Type B pancreatic cell (in vitro differentiated cells): ENCODE measurements around the gene FERMT3. TPM values are rescaled to one million over a fixed set of nuclear protein-coding genes. Genes with fewer than 3 reads are reported as not detected.

Experiments
- DNase-seq: peaks from one replicate; pipeline ENCODE4 v3.0.0; 2021; ENCODE audit warnings: mixed read lengths; ENCODE audit not compliant: unreplicated experiment; ENCODE audit errors: extremely low spot score
- H3K27ac Mint-ChIP-seq: 2 replicates; pipeline ENCODE4 v1.8.0; 2021; ENCODE audit warnings: mild to moderate bottlenecking, mixed read lengths
- H3K27me3 Mint-ChIP-seq: 2 replicates; pipeline ENCODE4 v1.8.0; 2021; ENCODE audit warnings: mixed read lengths
- H3K36me3 Mint-ChIP-seq: 2 replicates; pipeline ENCODE4 v1.8.0; 2021; ENCODE audit warnings: mixed read lengths
- H3K4me1 Mint-ChIP-seq: one replicate; pipeline ENCODE4 v1.8.0; 2021; ENCODE audit warnings: mixed read lengths; ENCODE audit not compliant: unreplicated experiment
- H3K4me3 Mint-ChIP-seq: 2 replicates; pipeline ENCODE4 v1.8.0; 2021; ENCODE audit warnings: mild to moderate bottlenecking, mixed read lengths
- H3K9me3 Mint-ChIP-seq: 2 replicates; pipeline ENCODE4 v1.8.0; 2021; ENCODE audit warnings: mixed read lengths
- total RNA-seq: library from RNA; stranded (reverse); gene quantifications from 2 replicates; pipeline ENCODE4 v1.2.1, GENCODE V29; 2021; ENCODE audit warnings: low replicate concordance
- TF ChIP-seq, protein P1 (sequence below): fragments of 200-600 bp; sonication (generic); conservative IDR thresholded peaks from 2 replicates; pipeline ENCODE4 v1.5.0; 2021; ENCODE audit warnings: antibody characterized with exemption, mild to moderate bottlenecking

FERMT3 gene
- total RNA-seq, 1 donor from 2014 or later: 3.5 TPM

DNA sequence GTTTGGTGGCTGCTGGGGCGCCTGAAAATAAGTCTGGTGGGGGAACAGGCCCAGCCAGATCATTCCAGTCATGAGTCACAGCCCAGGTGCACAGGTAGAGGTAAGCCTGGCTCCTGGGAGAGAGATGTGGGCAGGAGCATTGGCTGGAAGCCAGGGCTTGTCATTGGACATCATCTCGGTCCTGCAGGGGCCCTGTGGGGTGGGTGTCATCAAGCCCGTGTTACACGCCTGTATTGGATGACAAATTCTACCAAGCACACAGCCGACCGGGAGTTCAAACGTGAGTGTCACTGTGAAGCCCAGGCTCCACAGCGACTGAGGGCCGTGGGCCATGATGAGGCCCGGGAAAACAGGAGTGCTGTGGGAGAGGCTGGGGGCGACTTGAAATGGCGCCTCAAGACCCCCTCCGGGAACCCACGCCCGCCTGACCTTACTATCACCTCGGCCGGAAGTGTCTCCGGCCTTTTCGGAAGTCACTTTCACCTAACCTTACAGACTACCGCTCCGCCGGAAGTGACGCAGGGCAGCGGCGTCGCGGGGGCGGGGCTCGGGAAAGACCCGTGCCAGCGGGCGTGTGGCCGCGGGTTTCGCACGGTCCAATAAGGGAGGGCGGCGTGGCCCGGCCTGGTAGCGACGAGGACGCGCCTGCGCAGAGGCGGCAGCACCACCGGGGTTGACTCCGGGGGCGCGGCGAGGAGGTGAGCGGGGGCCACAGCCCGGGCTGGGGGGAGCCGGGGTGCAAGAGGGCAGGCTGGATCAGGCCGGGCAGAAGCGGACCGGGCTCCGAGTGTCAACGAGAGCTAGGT lies 34.1 kb downstream of the FERMT3 start, which contains the start of gene FKBP2:
Gene FKBP2 (plus strand): TSS at position 661 of the 806 bp plus-strand sequence. CDS start 1,293 bp downstream, outside the sequence.
- peaks cover 3% of the 10 kb centered on the region for H3K36me3 Mint-ChIP-seq
- DNase-seq: peak; percentile 99
- peak within 1 kb of the TSS; percentile 91 for H3K4me3 Mint-ChIP-seq
- H3K27ac Mint-ChIP-seq: peak within 1 kb of the TSS; percentile 100
- no peaks in the 10 kb centered on the region for H3K27me3 Mint-ChIP-seq
- TF ChIP-seq, protein P1, sequence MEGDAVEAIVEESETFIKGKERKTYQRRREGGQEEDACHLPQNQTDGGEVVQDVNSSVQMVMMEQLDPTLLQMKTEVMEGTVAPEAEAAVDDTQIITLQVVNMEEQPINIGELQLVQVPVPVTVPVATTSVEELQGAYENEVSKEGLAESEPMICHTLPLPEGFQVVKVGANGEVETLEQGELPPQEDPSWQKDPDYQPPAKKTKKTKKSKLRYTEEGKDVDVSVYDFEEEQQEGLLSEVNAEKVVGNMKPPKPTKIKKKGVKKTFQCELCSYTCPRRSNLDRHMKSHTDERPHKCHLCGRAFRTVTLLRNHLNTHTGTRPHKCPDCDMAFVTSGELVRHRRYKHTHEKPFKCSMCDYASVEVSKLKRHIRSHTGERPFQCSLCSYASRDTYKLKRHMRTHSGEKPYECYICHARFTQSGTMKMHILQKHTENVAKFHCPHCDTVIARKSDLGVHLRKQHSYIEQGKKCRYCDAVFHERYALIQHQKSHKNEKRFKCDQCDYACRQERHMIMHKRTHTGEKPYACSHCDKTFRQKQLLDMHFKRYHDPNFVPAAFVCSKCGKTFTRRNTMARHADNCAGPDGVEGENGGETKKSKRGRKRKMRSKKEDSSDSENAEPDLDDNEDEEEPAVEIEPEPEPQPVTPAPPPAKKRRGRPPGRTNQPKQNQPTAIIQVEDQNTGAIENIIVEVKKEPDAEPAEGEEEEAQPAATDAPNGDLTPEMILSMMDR: no peak
- H3K4me1 Mint-ChIP-seq: peaks cover 11% of the 10 kb centered on the region
- no peaks in the 10 kb centered on the region for H3K9me3 Mint-ChIP-seq

DNA sequence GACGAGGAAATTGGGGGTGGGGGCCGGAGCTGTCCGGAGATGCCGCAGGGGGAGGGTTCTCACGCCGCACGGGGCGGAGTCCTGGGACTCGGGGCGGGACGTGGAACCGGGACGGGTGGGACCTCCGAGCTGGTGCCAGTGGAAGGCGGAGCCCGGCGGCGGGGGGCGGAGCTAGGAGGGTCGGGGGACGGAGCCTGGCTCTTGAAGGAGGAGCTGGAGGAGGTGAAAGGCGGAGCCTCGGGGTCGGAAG lies 34.6 kb downstream of the FERMT3 start:
- Mint-ChIP-seq H3K27ac (peak overlapping the region; percentile 100), H3K36me3 (peaks cover 3% of the 10 kb centered on the region), H3K4me1 (peaks cover 11% of the 10 kb centered on the region), H3K9me3 (no peaks in the 10 kb centered on the region), H3K27me3 (no peaks in the 10 kb centered on the region), H3K4me3 (peak overlapping the region; percentile 91)
- peak; percentile 100 for DNase-seq
- TF ChIP-seq, protein P1: no peak

DNA sequence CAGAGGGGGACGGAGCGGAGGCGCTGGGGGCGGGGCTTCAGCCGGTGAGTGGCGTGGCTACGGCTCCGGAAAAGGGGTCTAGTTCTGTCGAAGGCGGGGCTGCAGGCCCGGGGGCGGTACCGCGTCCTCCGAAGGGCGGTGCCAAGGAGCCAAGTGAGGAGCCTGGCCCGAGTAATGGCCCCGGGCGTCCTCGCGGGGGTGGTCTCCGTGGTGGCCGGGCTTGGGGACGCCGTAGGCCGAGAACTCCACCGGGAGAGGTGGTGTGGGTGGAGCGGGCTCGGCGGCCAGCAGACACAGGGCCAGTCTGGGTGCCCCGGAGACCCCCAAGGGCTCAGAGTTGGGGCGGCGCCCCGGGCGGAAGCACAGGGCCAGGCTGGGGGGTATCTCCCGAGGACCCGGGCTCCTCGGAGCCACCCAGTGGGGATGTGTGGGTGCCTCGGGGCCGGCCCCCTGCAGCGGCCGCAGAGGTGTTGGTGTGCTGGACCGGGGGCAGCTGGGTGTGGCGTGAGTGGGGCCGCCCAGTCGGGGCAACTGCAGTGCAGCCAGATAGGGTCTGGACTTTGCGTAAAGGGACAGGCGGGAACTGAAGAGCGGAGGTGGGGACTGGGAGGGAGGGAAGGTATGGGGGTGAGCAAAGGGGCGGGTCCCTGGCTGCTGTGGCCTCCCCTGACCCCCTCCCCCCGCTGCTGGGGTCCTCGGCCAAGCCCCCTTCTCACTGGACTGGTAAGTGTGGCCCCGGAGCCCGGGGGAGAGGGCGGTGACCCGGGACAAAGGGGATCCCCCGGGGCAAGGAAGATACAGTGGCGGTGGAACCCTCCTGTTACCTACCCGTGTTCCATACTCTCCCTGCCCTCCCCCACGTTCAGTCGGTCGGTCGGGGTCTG lies 35.2 kb downstream of the FERMT3 start:
- no peak for DNase-seq
- H3K4me3 Mint-ChIP-seq: peak overlapping the region; percentile 91
- H3K36me3 Mint-ChIP-seq: peaks cover 3% of the 10 kb centered on the region
- peaks cover 11% of the 10 kb centered on the region for H3K4me1 Mint-ChIP-seq
- no peaks in the 10 kb centered on the region for H3K27me3 Mint-ChIP-seq
- TF ChIP-seq, protein P1: peak; percentile 14
- H3K27ac Mint-ChIP-seq: peak overlapping the region; percentile 100
- H3K9me3 Mint-ChIP-seq: no peaks in the 10 kb centered on the region

DNA sequence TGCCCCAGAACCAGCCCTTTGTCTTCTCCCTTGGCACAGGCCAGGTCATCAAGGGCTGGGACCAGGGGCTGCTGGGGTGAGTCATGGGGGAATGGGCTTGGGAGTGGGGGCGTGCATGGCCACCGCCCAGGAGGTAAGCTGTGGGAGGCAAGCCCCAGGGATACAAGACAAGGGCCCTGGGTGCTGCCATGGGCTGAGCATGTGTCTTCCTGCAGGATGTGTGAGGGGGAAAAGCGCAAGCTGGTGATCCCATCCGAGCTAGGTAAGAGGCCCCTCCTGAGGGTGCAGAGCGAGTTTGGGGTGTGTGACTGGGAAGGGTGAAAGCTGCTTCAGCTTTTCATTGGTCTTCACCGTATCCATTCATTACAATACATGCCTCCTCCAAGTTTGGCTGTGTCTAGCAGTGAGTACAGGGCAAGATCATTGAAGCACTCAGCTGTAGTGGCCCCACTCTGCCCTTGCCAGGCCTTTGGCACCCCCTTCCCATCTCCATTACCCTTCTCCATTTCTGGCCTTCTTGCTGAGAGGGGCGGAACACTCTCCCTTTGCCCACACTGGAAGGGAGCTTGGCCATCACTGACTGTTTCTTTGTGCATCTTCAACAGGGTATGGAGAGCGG lies 36.8 kb downstream of the FERMT3 start:
- H3K27ac Mint-ChIP-seq: peak overlapping the region; percentile 84
- no peaks in the 10 kb centered on the region for H3K27me3 Mint-ChIP-seq
- H3K36me3 Mint-ChIP-seq: peaks cover 3% of the 10 kb centered on the region

DNA sequence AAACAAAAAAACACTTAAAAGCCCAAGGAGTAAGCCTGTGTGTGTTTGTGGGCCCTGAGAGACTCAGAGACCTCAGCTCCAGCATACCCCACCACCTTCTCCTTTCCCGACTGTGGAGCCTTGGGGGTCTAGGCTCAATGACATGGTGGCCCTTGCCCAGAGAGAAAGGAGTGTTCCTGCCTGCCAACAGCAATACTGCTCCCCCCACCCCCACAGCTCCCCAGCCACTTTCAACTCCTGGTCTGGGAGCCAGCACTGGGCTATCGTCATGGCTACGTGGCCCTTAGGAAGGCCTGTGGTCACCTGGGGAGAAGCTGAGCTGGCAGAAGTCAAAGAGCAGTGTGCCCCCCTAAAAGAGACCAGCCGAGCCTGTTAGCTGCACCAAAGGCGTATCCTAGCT lies 37.6 kb downstream of the FERMT3 start:
- peak overlapping the region; percentile 84 for H3K27ac Mint-ChIP-seq
- H3K36me3 Mint-ChIP-seq: peaks cover 3% of the 10 kb centered on the region
- TF ChIP-seq, protein P1: no peak
- H3K9me3 Mint-ChIP-seq: no peaks in the 10 kb centered on the region
- H3K4me3 Mint-ChIP-seq: peak overlapping the region; percentile 80
- H3K4me1 Mint-ChIP-seq: peaks cover 16% of the 10 kb centered on the region
- no peaks in the 10 kb centered on the region for H3K27me3 Mint-ChIP-seq
- DNase-seq: no peak

More for the DNA sequence above, 36.8 kb downstream of the FERMT3 start:
- Mint-ChIP-seq H3K9me3 (no peaks in the 10 kb centered on the region), H3K4me1 (peaks cover 16% of the 10 kb centered on the region), H3K4me3 (peak overlapping the region; percentile 80)
- TF ChIP-seq, protein P1: no peak
- no peak for DNase-seq
